NCI-H128 (cell line): Measurements from ENCODE around the gene CACNA2D1.

ENCODE experiments used
- DNase-seq: peaks from one replicate; lab custom pipeline; 2025; ENCODE audit not compliant: unreplicated experiment; lab: John Stamatoyannopoulos, UW

The CACNA2D1 gene

DNA sequence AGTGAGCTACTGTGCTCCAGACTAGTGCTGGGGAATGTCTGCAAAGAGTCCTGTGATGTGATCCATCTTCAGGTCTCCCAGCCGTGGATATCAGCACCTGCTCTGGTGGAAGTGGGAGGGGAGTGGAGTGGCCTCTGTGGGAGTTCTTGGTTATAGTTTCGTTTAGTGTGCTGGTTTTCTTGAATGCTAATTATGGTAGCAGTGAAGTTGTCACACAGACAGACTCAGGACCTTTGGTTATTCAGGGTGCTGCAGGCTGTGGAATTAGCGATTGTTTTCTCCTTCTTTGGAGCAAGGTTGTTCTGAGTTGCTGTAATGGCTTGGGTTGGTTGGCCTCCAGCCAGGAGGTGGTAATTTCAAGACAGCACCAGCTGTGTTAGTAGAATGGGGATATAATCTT is 541.0 kb downstream of the CACNA2D1 start:
- DNase-seq = no peak
